Loucy (cell line): ENCODE measurements around the gene CTAGE6.
"Not testable (repeated sequence)": the region's sequence is repeated elsewhere in the genome, so short reads cannot be mapped to it uniquely, and the experiment has no call there.

Experiments used
- H2AFZ ChIP-seq: fragments of 200-600 bp; sonication (generic); 2 replicates; pipeline ENCODE4 v1.6.0; 2016; ENCODE audit warnings: antibody characterized with exemption, mild to moderate bottlenecking, low read length, moderate library complexity
- H3F3A ChIP-seq: fragments of 200-600 bp; 2 replicates; pipeline ENCODE4 v1.6.0; 2016; ENCODE audit warnings: antibody characterized with exemption, low read depth, mild to moderate bottlenecking
- H3K27me3 ChIP-seq: fragments of 200-600 bp; sonication (generic); 2 replicates; pipeline ENCODE4 v1.6.1; 2014; ENCODE audit warnings: low read length, mild to moderate bottlenecking; ENCODE audit not compliant: insufficient read depth, poor library complexity, severe bottlenecking
- H3K36me3 ChIP-seq: fragments of 200-600 bp; sonication (generic); 2 replicates; pipeline ENCODE4 v1.6.1; 2016; ENCODE audit warnings: low read length; ENCODE audit not compliant: insufficient read depth
- H3K4me1 ChIP-seq: fragments of 200-600 bp; sonication (generic); 2 replicates; pipeline ENCODE4 v1.5.1; 2014; ENCODE audit warnings: low read length, mild to moderate bottlenecking; ENCODE audit not compliant: insufficient read depth, poor library complexity, severe bottlenecking
- H3K4me2 ChIP-seq: fragments of 200-600 bp; sonication (generic); 2 replicates; pipeline ENCODE4 v1.6.0; 2014; ENCODE audit warnings: antibody characterized with exemption, low read length, low read depth, mild to moderate bottlenecking; ENCODE audit not compliant: poor library complexity, severe bottlenecking
- H3K4me3 ChIP-seq: fragments of 200-600 bp; sonication (generic); 2 replicates; pipeline ENCODE4 v1.5.1; 2014; ENCODE audit warnings: low read length, mild to moderate bottlenecking, mixed read lengths; ENCODE audit not compliant: poor library complexity, severe bottlenecking
- H3K79me2 ChIP-seq: fragments of 200-600 bp; sonication (generic); 2 replicates; pipeline ENCODE4 v1.6.1; 2014; ENCODE audit warnings: low read length; ENCODE audit not compliant: insufficient read depth
- H3K9ac ChIP-seq: fragments of 200-600 bp; sonication (generic); 2 replicates; pipeline ENCODE4 v1.6.0; 2014; ENCODE audit warnings: mild to moderate bottlenecking, low read depth, low read length, moderate library complexity; ENCODE audit not compliant: poor library complexity, severe bottlenecking
- H3K9me2 ChIP-seq: fragments of 200-600 bp; sonication (generic); replicated peaks from 2 replicates; pipeline ENCODE4 v1.6.1; 2016; ENCODE audit warnings: low read depth, low read length, mixed read lengths
- H3K9me3 ChIP-seq: fragments of 200-600 bp; sonication (generic); 2 replicates; pipeline ENCODE4 v1.6.1; 2014; ENCODE audit warnings: mild to moderate bottlenecking, antibody characterized with exemption, low read length, low read depth; ENCODE audit not compliant: insufficient read depth
- H4K20me1 ChIP-seq: fragments of 200-600 bp; sonication (generic); 2 replicates; pipeline ENCODE4 v1.6.0; 2014; ENCODE audit warnings: antibody characterized with exemption, low read length, mild to moderate bottlenecking; ENCODE audit not compliant: insufficient read depth, poor library complexity, severe bottlenecking
- CTCF ChIP-seq: fragments of 200-600 bp; sonication (generic); conservative IDR thresholded peaks from 2 replicates; pipeline ENCODE4 v1.5.1; 2014; ENCODE audit warnings: mild to moderate bottlenecking, antibody characterized with exemption, low read length
- EZH2phosphoT487 ChIP-seq: fragments of 200-600 bp; IDR thresholded peaks from 2 replicates; pipeline ENCODE4 v1.6.1; 2018; ENCODE audit warnings: antibody characterized with exemption, mild to moderate bottlenecking, moderate library complexity, borderline replicate concordance

CTAGE6 gene

DNA sequence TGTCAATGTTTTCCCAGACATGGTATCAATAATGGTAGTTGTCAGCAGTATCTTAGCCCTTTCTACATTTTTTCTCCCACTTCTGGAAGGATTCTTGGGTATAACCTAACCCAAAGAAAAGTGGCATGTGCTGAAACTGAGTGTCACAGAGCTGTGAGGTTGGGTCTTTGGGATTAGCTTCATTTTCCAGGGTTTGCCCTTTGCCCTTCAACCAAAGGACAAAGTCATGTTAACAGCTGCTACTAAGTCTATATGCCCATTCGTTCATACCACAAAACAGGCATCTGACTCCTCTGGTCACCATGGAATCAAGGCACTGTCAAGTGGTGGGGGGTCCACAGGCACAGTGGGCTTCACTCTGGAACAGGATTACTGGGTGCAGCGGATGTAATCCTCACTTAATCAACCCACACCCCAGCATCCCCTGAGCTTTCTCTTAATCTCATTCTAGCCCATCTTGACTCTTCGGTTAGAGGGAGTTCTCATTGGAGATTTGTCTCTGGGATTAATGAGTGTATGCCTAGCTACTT is 29.1 kb downstream of the CTAGE6 start:
- Histone ChIP-seq H2AFZ (no peak overlapping the region), H3K4me3 (no peak overlapping the region), H3K27me3 (no peaks in the 10 kb centered on the region), H3K79me2 (no peaks in the 10 kb centered on the region), H3K9me3 (no peaks in the 10 kb centered on the region), H3F3A (no peaks in the 10 kb centered on the region), H3K9ac (no peak overlapping the region), H3K4me2 (no peak overlapping the region), H4K20me1 (no peaks in the 10 kb centered on the region), H3K9me2 (no peaks in the 10 kb centered on the region), H3K4me1 (no peaks in the 10 kb centered on the region), H3K36me3 (no peaks in the 10 kb centered on the region)
- TF ChIP-seq EZH2phosphoT487 (no peak), CTCF (no peak)

DNA sequence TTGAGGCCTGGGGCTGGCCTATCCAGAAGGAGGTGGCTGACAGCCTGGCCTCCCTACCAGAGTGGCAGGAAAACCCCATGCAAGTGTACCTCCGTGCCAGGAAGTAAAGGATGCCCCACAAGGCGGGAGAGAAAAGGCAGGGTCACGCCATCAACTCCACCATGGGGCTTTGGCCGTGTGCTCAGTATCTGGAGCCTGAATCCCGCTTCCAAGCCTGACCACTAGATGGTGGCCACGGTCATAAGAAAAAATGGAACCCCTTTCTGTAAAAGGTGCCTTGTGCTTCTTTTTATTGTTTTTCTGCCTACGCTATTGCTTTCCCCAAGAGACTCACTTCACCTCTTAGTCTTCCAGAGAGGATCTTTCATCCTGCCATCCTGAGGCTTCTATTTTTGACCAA is 29.9 kb downstream of the CTAGE6 start:
- not testable (repeated sequence) for H3K4me2 ChIP-seq, H3K9ac ChIP-seq, H3K4me3 ChIP-seq, H3K79me2 ChIP-seq, H3K9me2 ChIP-seq, H3K9me3 ChIP-seq, H3K36me3 ChIP-seq, H3K4me1 ChIP-seq, H4K20me1 ChIP-seq, H3F3A ChIP-seq, H2AFZ ChIP-seq, H3K27me3 ChIP-seq

- not testable (repeated sequence) for H2AFZ ChIP-seq, H3K36me3 ChIP-seq, H3K9ac ChIP-seq, H3K9me2 ChIP-seq, H4K20me1 ChIP-seq, H3K27me3 ChIP-seq, H3K9me3 ChIP-seq, H3K4me2 ChIP-seq, H3F3A ChIP-seq, H3K79me2 ChIP-seq, H3K4me3 ChIP-seq, H3K4me1 ChIP-seq
Observed at GRCh38 chr7:143726143-143726542, 31.4 kb downstream of the CTAGE6 start.

GRCh38 chr7:143720335-143720734 is 37.2 kb downstream of the CTAGE6 start:
- H3K4me3 ChIP-seq, H4K20me1 ChIP-seq, H3K9me3 ChIP-seq, H3K36me3 ChIP-seq, H3F3A ChIP-seq, H3K4me2 ChIP-seq, H3K9me2 ChIP-seq, H3K9ac ChIP-seq, H3K27me3 ChIP-seq, H3K79me2 ChIP-seq, H2AFZ ChIP-seq, H3K4me1 ChIP-seq: not testable (repeated sequence)

DNA sequence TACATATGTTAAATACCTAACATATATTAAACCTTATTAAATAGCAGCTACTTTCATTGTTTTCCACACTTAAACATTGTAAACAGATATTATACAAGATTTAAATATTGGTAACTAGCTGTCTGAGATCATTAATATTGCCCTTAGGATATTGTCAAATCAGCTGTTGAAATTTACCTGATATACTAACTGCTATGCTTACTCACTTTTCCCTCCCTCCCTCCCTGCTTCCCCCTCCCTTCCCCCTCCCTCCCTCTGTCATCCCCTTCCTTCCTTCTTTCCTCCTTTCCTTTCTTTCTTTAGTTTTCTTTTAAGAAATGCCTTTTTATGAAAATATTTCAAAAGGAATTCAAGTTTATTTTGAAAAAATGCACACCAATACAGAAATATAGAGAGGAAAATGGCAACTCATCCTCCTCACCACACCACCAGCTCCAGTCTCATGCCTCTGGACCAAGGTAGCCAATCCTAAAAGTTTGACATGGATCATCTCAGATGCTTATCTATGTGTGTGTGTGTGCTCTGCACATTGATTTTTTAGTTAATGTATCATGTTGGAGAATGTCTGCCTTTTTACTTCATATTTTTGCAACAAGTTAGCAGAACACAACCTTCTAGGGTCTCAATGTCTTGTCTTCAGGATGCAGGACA is 41.8 kb downstream of the CTAGE6 start:
- not testable (repeated sequence) for H2AFZ ChIP-seq, H4K20me1 ChIP-seq, H3K27me3 ChIP-seq, H3K36me3 ChIP-seq, H3F3A ChIP-seq, H3K9me3 ChIP-seq, H3K4me1 ChIP-seq, H3K9ac ChIP-seq, H3K9me2 ChIP-seq, H3K4me3 ChIP-seq, H3K79me2 ChIP-seq, H3K4me2 ChIP-seq

DNA sequence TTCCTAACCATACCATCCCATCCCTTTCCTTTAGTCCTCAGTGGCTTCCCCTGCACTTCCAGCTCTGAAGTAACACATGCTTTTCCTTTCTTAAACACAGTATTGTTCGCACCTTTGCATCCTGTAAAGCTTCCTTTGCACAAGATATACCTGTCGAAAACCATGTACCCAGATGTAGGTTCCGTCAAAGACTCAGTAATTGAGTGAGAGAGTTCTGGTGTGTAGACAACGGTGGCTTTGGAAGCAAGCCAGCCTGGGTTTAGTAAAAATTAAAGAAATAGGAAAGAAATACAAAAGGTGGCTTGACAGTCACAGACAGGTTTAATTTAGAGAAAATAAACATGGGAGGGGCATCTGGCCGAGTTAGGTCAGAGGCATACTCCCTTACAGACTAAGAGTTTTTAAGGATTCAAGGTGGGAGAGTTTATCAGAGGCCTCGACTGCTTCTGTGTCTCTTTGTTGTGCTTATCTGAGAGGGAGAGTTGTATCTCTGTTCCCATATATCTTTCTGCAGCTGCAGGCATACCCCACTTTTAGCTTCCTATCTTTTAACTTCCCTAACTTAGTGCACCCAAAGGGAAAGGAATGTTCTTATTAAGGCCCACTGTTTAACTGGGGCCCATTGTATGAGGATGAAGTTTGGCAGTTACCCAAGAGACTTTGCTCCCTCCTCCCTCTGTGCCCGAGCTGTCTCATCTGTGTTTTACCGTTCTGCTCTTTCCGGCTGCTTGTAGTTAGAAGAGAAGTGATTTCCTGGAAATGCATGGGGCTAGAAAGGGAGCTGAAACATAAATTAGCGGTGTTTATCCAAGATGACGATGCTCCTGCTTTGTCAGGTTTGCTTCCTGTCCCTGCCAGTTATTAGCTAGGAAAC is 42.7 kb downstream of the CTAGE6 start:
- not testable (repeated sequence) for H3K4me3 ChIP-seq, H3K9me2 ChIP-seq, H3F3A ChIP-seq, H3K9me3 ChIP-seq, H3K36me3 ChIP-seq, H3K4me2 ChIP-seq, H3K4me1 ChIP-seq, H4K20me1 ChIP-seq, H3K9ac ChIP-seq, H3K27me3 ChIP-seq, H3K79me2 ChIP-seq, H2AFZ ChIP-seq
